Smooth muscle cell (in vitro differentiated cells): Measurements from ENCODE around the gene DNER. TPM values are rescaled to one million over a fixed set of nuclear protein-coding genes. Genes with fewer than 3 reads are reported as not detected.

Experiments
- DNase-seq: peaks from one replicate; lab custom pipeline; 2025; ENCODE audit not compliant: unreplicated experiment; lab: John Stamatoyannopoulos, UW
- H2AFZ ChIP-seq: fragments of 200-600 bp; sonication (generic); 2 replicates; pipeline ENCODE4 v1.6.0; 2016; ENCODE audit warnings: antibody characterized with exemption, low read depth, mild to moderate bottlenecking
- H3F3A ChIP-seq: fragments of 200-600 bp; sonication (generic); 2 replicates; pipeline ENCODE4 v1.6.0; 2017; ENCODE audit warnings: antibody characterized with exemption, low read depth
- H3K27ac ChIP-seq: fragments of 200-600 bp; sonication (generic); 2 replicates; pipeline ENCODE4 v1.5.1; 2016; ENCODE audit warnings: low read depth, mild to moderate bottlenecking
- H3K27me3 ChIP-seq: fragments of 200-600 bp; sonication (generic); 2 replicates; pipeline ENCODE4 v1.6.1; 2016; ENCODE audit warnings: low read depth, mild to moderate bottlenecking
- H3K36me3 ChIP-seq: fragments of 200-600 bp; sonication (generic); 2 replicates; pipeline ENCODE4 v1.5.1; 2016; ENCODE audit warnings: low read depth
- H3K4me1 ChIP-seq: fragments of 200-600 bp; sonication (generic); 2 replicates; pipeline ENCODE4 v1.5.1; 2016; ENCODE audit warnings: low read depth
- H3K4me2 ChIP-seq: fragments of 200-600 bp; sonication (generic); 2 replicates; pipeline ENCODE4 v1.6.0; 2016; ENCODE audit warnings: mild to moderate bottlenecking
- H3K4me3 ChIP-seq: fragments of 200-600 bp; sonication (generic); 2 replicates; pipeline ENCODE4 v1.5.1; 2016; ENCODE audit warnings: mild to moderate bottlenecking
- H3K79me2 ChIP-seq: fragments of 200-600 bp; sonication (generic); 2 replicates; pipeline ENCODE4 v1.6.0; 2016; ENCODE audit warnings: low read depth, mild to moderate bottlenecking
- H3K9ac ChIP-seq: fragments of 200-600 bp; sonication (generic); 2 replicates; pipeline ENCODE4 v1.6.0; 2016; ENCODE audit warnings: low read depth
- H3K9me3 ChIP-seq: fragments of 200-600 bp; sonication (generic); replicated peaks from 2 replicates; pipeline ENCODE4 v1.5.1; 2016; ENCODE audit warnings: low read depth
- H4K20me1 ChIP-seq: fragments of 200-600 bp; sonication (generic); 2 replicates; pipeline ENCODE4 v1.6.0; 2016; ENCODE audit warnings: low read depth
- WGBS: methylation state at CpG from one replicate; pipeline ENCODE4 v1.1.7; 2016; ENCODE audit warnings: low lambda C conversion rate; 5-methylcytosine and 5-hydroxymethylcytosine counted together
- polyA plus RNA-seq: library from polyadenylated mRNA; unstranded; fragments of >200 nt; fragmentation: Nextera tagmentation; extraction: Ambion mirVana; gene quantifications from 2 replicates; pipeline ENCODE4 v1.2.1, GENCODE V29; 2016
- total RNA-seq: library from RNA; depleted of rRNA; stranded (reverse); fragments of >200 nt; gene quantifications from 2 replicates; pipeline ENCODE4 v1.2.3, GENCODE V29; 2014
- TF ChIP-seq, protein P1 (sequence below): fragments of 200-600 bp; sonication (generic); IDR thresholded peaks from 2 replicates; pipeline ENCODE4 v1.5.1; 2017; ENCODE audit warnings: borderline replicate concordance, mild to moderate bottlenecking, antibody characterized with exemption; ENCODE audit not compliant: insufficient read depth, poor library complexity, severe bottlenecking

Gene DNER
- total and polyA plus RNA-seq, 2 experiments from 2014 or later, result 0.31 to 0.61 TPM

- 89% methylated on average over 3 of the region's 3 CpGs for WGBS
- Histone ChIP-seq H3K9ac (no peak overlapping the region), H3K36me3 (no peaks in the 10 kb centered on the region)
Measured at GRCh38 chr2:229650901-229651300, 63.5 kb downstream of the DNER start.

DNA sequence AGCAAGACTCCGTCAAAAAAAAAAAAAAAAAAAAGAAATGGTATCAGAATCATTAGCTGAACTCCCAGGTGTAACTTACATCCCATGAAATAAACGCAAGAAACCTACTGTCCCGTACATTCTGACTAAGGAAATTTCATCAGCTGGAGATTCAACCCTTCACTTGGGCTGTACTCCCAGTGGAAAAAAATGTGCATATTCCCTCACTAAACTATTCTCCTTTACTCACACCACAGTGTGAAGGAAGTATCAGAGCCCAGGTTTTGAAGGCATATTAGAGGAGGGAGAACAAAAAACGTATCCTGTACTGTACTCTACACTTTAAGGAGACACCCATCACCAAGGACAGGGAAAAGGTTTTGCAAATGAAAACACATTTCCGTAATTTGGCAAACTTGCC is 64.3 kb downstream of the DNER start:
- Histone ChIP-seq H3F3A (no peaks in the 10 kb centered on the region), H3K79me2 (no peaks in the 10 kb centered on the region), H2AFZ (no peak overlapping the region), H3K27me3 (no peaks in the 10 kb centered on the region), H3K4me3 (no peak overlapping the region), H3K9ac (no peak overlapping the region), H3K36me3 (no peaks in the 10 kb centered on the region), H3K4me2 (no peak overlapping the region), H3K4me1 (no peaks in the 10 kb centered on the region), H3K9me3 (no peaks in the 10 kb centered on the region), H3K27ac (no peak overlapping the region), H4K20me1 (no peaks in the 10 kb centered on the region)
- DNase-seq, result no peak
- WGBS, result 87% methylated on average over 5 of the region's 5 CpGs
- TF ChIP-seq, protein P1, sequence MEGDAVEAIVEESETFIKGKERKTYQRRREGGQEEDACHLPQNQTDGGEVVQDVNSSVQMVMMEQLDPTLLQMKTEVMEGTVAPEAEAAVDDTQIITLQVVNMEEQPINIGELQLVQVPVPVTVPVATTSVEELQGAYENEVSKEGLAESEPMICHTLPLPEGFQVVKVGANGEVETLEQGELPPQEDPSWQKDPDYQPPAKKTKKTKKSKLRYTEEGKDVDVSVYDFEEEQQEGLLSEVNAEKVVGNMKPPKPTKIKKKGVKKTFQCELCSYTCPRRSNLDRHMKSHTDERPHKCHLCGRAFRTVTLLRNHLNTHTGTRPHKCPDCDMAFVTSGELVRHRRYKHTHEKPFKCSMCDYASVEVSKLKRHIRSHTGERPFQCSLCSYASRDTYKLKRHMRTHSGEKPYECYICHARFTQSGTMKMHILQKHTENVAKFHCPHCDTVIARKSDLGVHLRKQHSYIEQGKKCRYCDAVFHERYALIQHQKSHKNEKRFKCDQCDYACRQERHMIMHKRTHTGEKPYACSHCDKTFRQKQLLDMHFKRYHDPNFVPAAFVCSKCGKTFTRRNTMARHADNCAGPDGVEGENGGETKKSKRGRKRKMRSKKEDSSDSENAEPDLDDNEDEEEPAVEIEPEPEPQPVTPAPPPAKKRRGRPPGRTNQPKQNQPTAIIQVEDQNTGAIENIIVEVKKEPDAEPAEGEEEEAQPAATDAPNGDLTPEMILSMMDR, result no peak

More at GRCh38 chr2:229650901-229651300, 63.5 kb downstream of the DNER start:
- H3K27ac ChIP-seq, result no peak overlapping the region
- H3K4me3 ChIP-seq, result no peak overlapping the region
- no peak for DNase-seq
- H2AFZ ChIP-seq, result no peak overlapping the region
- H3K9me3 ChIP-seq, result no peaks in the 10 kb centered on the region
- H3K79me2 ChIP-seq, result no peaks in the 10 kb centered on the region
- H3K4me1 ChIP-seq, result no peaks in the 10 kb centered on the region
- H4K20me1 ChIP-seq, result no peaks in the 10 kb centered on the region
- H3K27me3 ChIP-seq, result no peaks in the 10 kb centered on the region
- no peak overlapping the region for H3K4me2 ChIP-seq
- no peaks in the 10 kb centered on the region for H3F3A ChIP-seq
- TF ChIP-seq, protein P1, result no peak

DNA sequence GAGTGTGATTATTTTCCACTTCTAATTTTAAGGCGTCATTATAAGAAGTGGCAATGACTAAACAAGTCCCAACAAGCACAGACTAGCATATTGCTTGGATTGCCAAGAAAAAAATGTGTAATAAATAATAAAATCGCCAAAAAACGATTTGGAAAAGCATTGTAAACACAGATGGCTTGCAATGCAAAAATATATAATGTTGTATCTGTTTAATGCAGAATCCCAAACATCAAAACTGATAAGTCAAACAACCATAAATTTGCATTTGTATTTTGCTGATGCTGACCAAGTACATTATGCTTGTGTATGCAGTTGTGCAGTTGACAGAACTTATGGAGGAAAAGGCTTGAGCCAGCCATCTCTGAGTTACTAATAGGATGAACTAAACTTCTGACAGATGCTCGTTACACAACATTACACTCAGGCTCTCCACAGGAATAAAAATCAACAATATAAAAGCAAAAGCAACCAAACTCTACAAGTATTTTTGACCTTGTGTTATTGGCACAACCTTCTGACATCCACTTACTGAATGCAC is 68.1 kb downstream of the DNER start:
- no peak overlapping the region for H2AFZ ChIP-seq
- H3K27me3 ChIP-seq, result no peaks in the 10 kb centered on the region
- H3K79me2 ChIP-seq, result no peaks in the 10 kb centered on the region
- H3K36me3 ChIP-seq, result no peaks in the 10 kb centered on the region
- DNase-seq, result no peak
- H4K20me1 ChIP-seq, result no peaks in the 10 kb centered on the region
- no peak overlapping the region for H3K27ac ChIP-seq
- H3K4me3 ChIP-seq, result no peak overlapping the region
- no peaks in the 10 kb centered on the region for H3F3A ChIP-seq
- no peaks in the 10 kb centered on the region for H3K9me3 ChIP-seq
- WGBS, result 79% methylated on average over 4 of the region's 4 CpGs
- no peak overlapping the region for H3K4me2 ChIP-seq
- no peak overlapping the region for H3K9ac ChIP-seq
- no peaks in the 10 kb centered on the region for H3K4me1 ChIP-seq
- TF ChIP-seq, protein P1, result no peak

GRCh38 chr2:229642371-229642770 is 72.0 kb downstream of the DNER start:
- Histone ChIP-seq H3K27ac (no peak overlapping the region), H3K4me2 (no peak overlapping the region), H2AFZ (no peak overlapping the region), H3K27me3 (no peaks in the 10 kb centered on the region), H3K9me3 (no peaks in the 10 kb centered on the region), H3K79me2 (no peaks in the 10 kb centered on the region), H3K36me3 (no peaks in the 10 kb centered on the region), H3K9ac (no peak overlapping the region), H3K4me3 (no peak overlapping the region), H4K20me1 (no peaks in the 10 kb centered on the region), H3K4me1 (no peaks in the 10 kb centered on the region), H3F3A (no peaks in the 10 kb centered on the region)
- TF ChIP-seq, protein P1, result no peak
- no peak for DNase-seq
- 90% methylated on average over 3 of the region's 3 CpGs for WGBS
